GM12878 (cell line): ENCODE measurements around the gene P4HA2. TPM values are rescaled to one million over a fixed set of nuclear protein-coding genes. Genes with fewer than 3 reads are reported as not detected.

Source experiments
- EZH2 ChIP-seq: IDR thresholded peaks from 2 replicates; pipeline ENCODE4 v1.6.1; 2012; ENCODE audit warnings: low read depth, mild to moderate bottlenecking, control low read depth, inconsistent platforms, low read length, borderline replicate concordance; ENCODE audit not compliant: control insufficient read depth
- POLR2AphosphoS5 ChIP-seq: IDR thresholded peaks from 2 replicates; pipeline ENCODE4 v1.6.1; 2011; ENCODE audit warnings: mild to moderate bottlenecking, low read length, inconsistent platforms
- RELA ChIP-seq: fragments of 450-650 bp; IDR thresholded peaks from 2 replicates; pipeline ENCODE4 v1.8.0; 2014; ENCODE audit warnings: borderline replicate concordance; ENCODE audit not compliant: partially characterized antibody
- RUNX3 ChIP-seq: IDR thresholded peaks from 2 replicates; pipeline ENCODE4 v1.6.1; 2012; ENCODE audit warnings: low read length, inconsistent platforms
- ZNF592 ChIP-seq: fragments of 450-650 bp; IDR thresholded peaks from 2 replicates; pipeline ENCODE4 v1.6.1; 2017; ENCODE audit warnings: mild to moderate bottlenecking, moderate library complexity
- polyA plus RNA-seq, 11 experiments: library from polyadenylated mRNA; depleted of rRNA in 4 of 11; unstranded in 6 of 11; stranded (reverse) in 5 of 11; fragments of >200 nt; fragmentation: Nextera tagmentation in 4 of 11; fragmentation: Illumina TruSeq in 1 of 11; extraction: Ambion mirVana in 4 of 11; extraction: Trizol in 1 of 11; gene quantifications; 1 replicate in 1 of 11; 2 replicates in 10 of 11; pipeline versions ENCODE4 v1.2.1 to v1.2.3, GENCODE V29; 2011 to 2016; ENCODE audit warnings: inconsistent platforms in 2 of 11, missing spikeins in 2 of 11, low read depth in 1 of 11
- total RNA-seq, 4 experiments: library from RNA; depleted of rRNA in 3 of 4; stranded (reverse); fragments of >200 nt in 3 of 4; fragmentation: Illumina TruSeq in 1 of 4; extraction: Trizol in 1 of 4; gene quantifications; 2 replicates each; pipeline versions ENCODE4 v1.2.1 to v1.2.3, GENCODE V29; 2013 to 2021
- TF ChIP-seq, protein P1 (sequence below): fragments of 450-650 bp; IDR thresholded peaks from 2 replicates; pipeline ENCODE4 v1.6.1; 2014; ENCODE audit warnings: mild to moderate bottlenecking

The P4HA2 gene
- total and polyA plus RNA-seq, 10 of the 15 experiments (the other 5 are each of a cell fraction or from before 2014, with no cell fraction given): 4.7 to 10.9 (median 7.5) TPM

- TF ChIP-seq ZNF592: peak; percentile 48; the same call in 1 of the 2 replicates
- peak; percentile 22; the same call in 1 of the 2 replicates for TF ChIP-seq RUNX3
- TF ChIP-seq, protein P1, sequence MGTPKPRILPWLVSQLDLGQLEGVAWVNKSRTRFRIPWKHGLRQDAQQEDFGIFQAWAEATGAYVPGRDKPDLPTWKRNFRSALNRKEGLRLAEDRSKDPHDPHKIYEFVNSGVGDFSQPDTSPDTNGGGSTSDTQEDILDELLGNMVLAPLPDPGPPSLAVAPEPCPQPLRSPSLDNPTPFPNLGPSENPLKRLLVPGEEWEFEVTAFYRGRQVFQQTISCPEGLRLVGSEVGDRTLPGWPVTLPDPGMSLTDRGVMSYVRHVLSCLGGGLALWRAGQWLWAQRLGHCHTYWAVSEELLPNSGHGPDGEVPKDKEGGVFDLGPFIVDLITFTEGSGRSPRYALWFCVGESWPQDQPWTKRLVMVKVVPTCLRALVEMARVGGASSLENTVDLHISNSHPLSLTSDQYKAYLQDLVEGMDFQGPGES: no peak
- no peak for TF ChIP-seq EZH2
- peak; percentile 50; the same call in 1 of the 2 replicates for TF ChIP-seq POLR2AphosphoS5
- peak; percentile 75 for TF ChIP-seq RELA
- TF ChIP-seq, all 136 proteins: peak for 9
Measured at GRCh38 chr5:132267931-132268768, 40.5 kb upstream of the P4HA2 start (continued).
